B cell (primary cell): ENCODE results near the gene RAC2. TPM values are rescaled to one million over a fixed set of nuclear protein-coding genes. Genes with fewer than 3 reads are reported as not detected.

Experiments
- ATAC-seq: fragments of 200-7000 bp; cut with Tn5 transposase; one replicate; pipeline ENCODE4 v1.10.0; 2021; ENCODE audit warnings: low read depth, mild to moderate bottlenecking, moderate number of reproducible peaks, moderate library complexity
- CTCF ChIA-PET: fragments of 350-600 bp; sonication (Branson Sonifier 250); formaldehyde crosslinking; loops from one replicate; lab custom pipeline; 2021; ENCODE audit warnings: antibody characterized with exemption, inconsistent platforms; lab: Charles Lee
- POLR2A ChIA-PET: fragments of 350-600 bp; sonication (Branson Sonifier 250); formaldehyde crosslinking; loops from one replicate; lab custom pipeline; 2021; ENCODE audit warnings: antibody characterized with exemption; lab: Charles Lee
- DNase-seq: peaks from one replicate; pipeline ENCODE4 v3.0.0; 2013
- H2AFZ ChIP-seq: 2 replicates; pipeline ENCODE4 v1.6.1; 2012; ENCODE audit warnings: mild to moderate bottlenecking, low read depth, low read length; ENCODE audit not compliant: insufficient read depth, poor library complexity, severe bottlenecking
- H3K27ac ChIP-seq, 2 donors: 1 replicate in 1 of 2; 2 replicates in 1 of 2; pipeline ENCODE4 v1.5.1; 2012 to 2013; ENCODE audit warnings: low read length in 2 of 2, mild to moderate bottlenecking in 2 of 2, moderate library complexity in 1 of 2
- H3K27me3 ChIP-seq, 4 experiments: fragments of 200-600 bp in 1 of 4; sonication (generic) in 1 of 4; replicated peaks in 1 of 4; 1 replicate in 2 of 4; 2 replicates in 2 of 4; pipeline versions ENCODE4 v1.6.1 to v1.7.0; 2013 to 2016; ENCODE audit warnings: low read length in 3 of 4, mild to moderate bottlenecking in 2 of 4, mixed read lengths in 1 of 4, moderate library complexity in 1 of 4; ENCODE audit not compliant: insufficient read depth in 4 of 4, control insufficient read depth in 3 of 4; ENCODE audit errors: control extremely low read depth in 1 of 4
- H3K36me3 ChIP-seq, 2 experiments: replicated peaks in 1 of 2; 1 replicate in 1 of 2; 2 replicates in 1 of 2; pipeline versions ENCODE4 v1.6.1 to v1.7.1; 2013; ENCODE audit warnings: low read length in 1 of 2; ENCODE audit not compliant: insufficient read depth in 2 of 2, control insufficient read depth in 1 of 2; ENCODE audit errors: control extremely low read depth in 1 of 2, extremely low read depth in 1 of 2
- H3K4me1 ChIP-seq, 2 donors: fragments of 200-600 bp in 1 of 2; sonication (generic) in 1 of 2; 1 replicate in 1 of 2; 2 replicates in 1 of 2; pipeline versions ENCODE4 v1.5.1 to v1.6.1; 2013 to 2017; ENCODE audit warnings: low read length in 2 of 2; ENCODE audit not compliant: control insufficient read depth in 2 of 2, insufficient read depth in 2 of 2
- H3K4me2 ChIP-seq: replicated peaks from 2 replicates; pipeline ENCODE3; 2012; ENCODE audit warnings: mild to moderate bottlenecking, low read depth, low read length; ENCODE audit not compliant: poor library complexity, severe bottlenecking
- H3K4me3 ChIP-seq, 5 experiments: fragments of 200-600 bp in 1 of 5; sonication (generic) in 1 of 5; 1 replicate in 3 of 5; 2 replicates in 2 of 5; pipeline versions ENCODE4 v1.5.1 to v1.7.0; 2011 to 2016; ENCODE audit warnings: low read length in 4 of 5, mild to moderate bottlenecking in 4 of 5, low read depth in 2 of 5, control low read depth in 1 of 5, moderate library complexity in 1 of 5; ENCODE audit not compliant: insufficient read depth in 1 of 5; ENCODE audit errors: control extremely low read depth in 1 of 5, extremely low read depth in 1 of 5
- H3K79me2 ChIP-seq: fragments of 200-600 bp; sonication (generic); one replicate; pipeline ENCODE4 v1.6.0; 2016; ENCODE audit warnings: low read length; ENCODE audit not compliant: control insufficient read depth, insufficient read depth
- H3K9ac ChIP-seq: fragments of 200-600 bp; sonication (generic); 2 replicates; pipeline ENCODE4 v1.6.1; 2017; ENCODE audit warnings: mild to moderate bottlenecking, low read length, moderate library complexity
- H3K9me3 ChIP-seq, 3 donors: one replicate each; pipeline versions ENCODE4 v1.6.1 to v1.7.1; 2013; ENCODE audit warnings: low read length in 2 of 3; ENCODE audit not compliant: control insufficient read depth in 2 of 3, insufficient read depth in 1 of 3; ENCODE audit errors: control extremely low read depth in 1 of 3
- H4K20me1 ChIP-seq: 2 replicates; pipeline ENCODE4 v1.6.0; 2012; ENCODE audit warnings: mild to moderate bottlenecking, low read length; ENCODE audit not compliant: insufficient read depth, control insufficient read depth, poor library complexity, severe bottlenecking
- H3K27ac Mint-ChIP-seq: one replicate; pipeline ENCODE4 v1.8.0; 2021; ENCODE audit warnings: mixed read lengths
- H3K27me3 Mint-ChIP-seq: one replicate; pipeline ENCODE4 v1.8.0; 2021; ENCODE audit warnings: mixed read lengths
- H3K4me1 Mint-ChIP-seq: one replicate; pipeline ENCODE4 v1.8.0; 2021; ENCODE audit warnings: mixed read lengths
- H3K4me3 Mint-ChIP-seq: one replicate; pipeline ENCODE4 v1.8.0; 2021; ENCODE audit warnings: mixed read lengths
- H3K9me3 Mint-ChIP-seq: one replicate; pipeline ENCODE4 v1.8.0; 2022; ENCODE audit warnings: mixed read lengths; ENCODE audit not compliant: insufficient read depth
- EZH2 ChIP-seq: IDR thresholded peaks from 2 replicates; pipeline ENCODE4 v1.6.1; 2012; ENCODE audit warnings: borderline replicate concordance, low read depth, mild to moderate bottlenecking, moderate library complexity, low read length; ENCODE audit not compliant: insufficient read depth, poor library complexity, severe bottlenecking
- WGBS: methylation state at CpG from one replicate; pipeline ENCODE4 v1.1.5; 2013; ENCODE audit warnings: missing lambda C conversion rate; ENCODE audit not compliant: insufficient coverage; 5-methylcytosine and 5-hydroxymethylcytosine counted together
- intact Hi-C: fragments of 100-400 bp; cut with micrococcal nuclease; formaldehyde crosslinking; loops from one replicate; pipeline ENCODE4 v1.10.0; 2022
- polyA plus RNA-seq: library from polyadenylated mRNA; depleted of rRNA; stranded (reverse); fragments of >200 nt; gene quantifications from 2 replicates; pipeline ENCODE4 v1.2.3, GENCODE V29; 2012
- total RNA-seq, 2 donors: library from RNA; stranded (reverse); fragments of 120-200 nt in 1 of 2; gene quantifications; 1 replicate in 1 of 2; 2 replicates in 1 of 2; pipeline versions ENCODE4 v1.2.3 to v1.2.4, GENCODE V29; 2013 to 2022
- TF ChIP-seq, protein P1 (sequence below): fragments of 200-600 bp; IDR thresholded peaks from one replicate; pipeline ENCODE4 v1.8.0; 2022; ENCODE audit warnings: antibody characterized with exemption, mild to moderate bottlenecking

Gene RAC2
- total and polyA plus RNA-seq, 2 donors (not counting 1 experiment from before 2014, with no cell fraction given) = 273 to 776 TPM

DNA sequence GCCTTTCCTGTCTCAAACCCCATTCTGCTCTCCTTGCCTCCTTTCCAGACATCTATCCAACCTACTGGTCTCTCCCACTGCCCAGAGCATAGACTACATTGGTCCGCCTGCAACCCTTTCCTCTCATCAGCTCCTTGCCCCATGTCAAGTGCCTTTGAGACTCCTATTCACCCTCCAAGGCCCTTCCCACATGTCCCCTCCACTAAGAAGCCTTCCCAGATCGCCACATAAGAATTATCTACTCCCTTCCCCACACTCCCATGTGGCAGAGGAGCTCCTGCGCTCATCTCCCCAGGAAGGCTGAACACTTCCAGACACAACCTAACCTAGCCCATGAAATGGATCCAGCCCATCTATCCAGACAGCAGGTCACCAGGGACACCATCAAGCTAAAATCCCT lies 66.3 kb downstream of the RAC2 start:
- no peak overlapping the region for H3K27ac Mint-ChIP-seq
- POLR2A ChIA-PET = no interaction called here
- no peak overlapping the region for H3K4me2 ChIP-seq

DNA sequence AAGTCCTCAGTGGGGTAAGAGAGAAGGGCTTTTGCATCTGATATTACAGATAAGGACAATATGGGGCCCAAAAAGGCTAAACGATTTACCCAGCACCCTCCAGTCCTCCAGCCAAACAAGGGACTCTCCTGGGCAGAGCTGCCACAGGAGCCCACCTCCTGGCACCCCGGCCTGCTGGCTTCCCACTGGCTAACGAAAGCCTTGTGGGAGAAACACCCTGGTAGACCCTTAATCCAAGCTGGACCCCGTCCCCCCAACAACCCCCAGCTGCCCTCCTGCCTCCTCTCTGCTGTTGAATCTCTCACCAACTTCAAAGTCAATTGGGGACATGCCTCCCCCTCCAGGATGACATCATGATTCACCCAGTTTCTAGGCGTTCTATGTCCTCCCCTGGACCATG lies 66.8 kb downstream of the RAC2 start:
- DNase-seq (no peak), ATAC-seq (no peak)
- peaks cover 13% of the 10 kb centered on the region for H3K4me1 Mint-ChIP-seq
- Histone ChIP-seq H3K4me3 (no peak overlapping the region), H3K79me2 (no peaks in the 10 kb centered on the region), H3K27me3 (peaks cover 0 to 19% (median 0%) of the 10 kb centered on the region in 4 experiments), H3K27ac (no peak overlapping the region), H4K20me1 (no peaks in the 10 kb centered on the region), H3K9me3 (peaks cover 0 to 5% (median 0%) of the 10 kb centered on the region in 3 donors), H3K36me3 (no peaks in the 10 kb centered on the region), H3K4me1 (peaks cover 11 to 15% of the 10 kb centered on the region in 2 donors), H3K9ac (no peak overlapping the region), H2AFZ (no peak overlapping the region), H3K4me2 (peak overlapping the region; percentile 73)
- H3K27ac Mint-ChIP-seq = no peak overlapping the region
- WGBS = 84% methylated on average over 4 of the region's 5 CpGs
- POLR2A ChIA-PET = no interaction called here
- TF ChIP-seq, protein P1, sequence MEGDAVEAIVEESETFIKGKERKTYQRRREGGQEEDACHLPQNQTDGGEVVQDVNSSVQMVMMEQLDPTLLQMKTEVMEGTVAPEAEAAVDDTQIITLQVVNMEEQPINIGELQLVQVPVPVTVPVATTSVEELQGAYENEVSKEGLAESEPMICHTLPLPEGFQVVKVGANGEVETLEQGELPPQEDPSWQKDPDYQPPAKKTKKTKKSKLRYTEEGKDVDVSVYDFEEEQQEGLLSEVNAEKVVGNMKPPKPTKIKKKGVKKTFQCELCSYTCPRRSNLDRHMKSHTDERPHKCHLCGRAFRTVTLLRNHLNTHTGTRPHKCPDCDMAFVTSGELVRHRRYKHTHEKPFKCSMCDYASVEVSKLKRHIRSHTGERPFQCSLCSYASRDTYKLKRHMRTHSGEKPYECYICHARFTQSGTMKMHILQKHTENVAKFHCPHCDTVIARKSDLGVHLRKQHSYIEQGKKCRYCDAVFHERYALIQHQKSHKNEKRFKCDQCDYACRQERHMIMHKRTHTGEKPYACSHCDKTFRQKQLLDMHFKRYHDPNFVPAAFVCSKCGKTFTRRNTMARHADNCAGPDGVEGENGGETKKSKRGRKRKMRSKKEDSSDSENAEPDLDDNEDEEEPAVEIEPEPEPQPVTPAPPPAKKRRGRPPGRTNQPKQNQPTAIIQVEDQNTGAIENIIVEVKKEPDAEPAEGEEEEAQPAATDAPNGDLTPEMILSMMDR = no peak
- TF ChIP-seq EZH2 = no peak
- intact Hi-C loops = no loop called here
- peak overlapping the region; percentile 81 for H3K4me3 Mint-ChIP-seq
- no peaks in the 10 kb centered on the region for H3K9me3 Mint-ChIP-seq
- peaks cover 30% of the 10 kb centered on the region for H3K27me3 Mint-ChIP-seq
- CTCF ChIA-PET = no interaction called here

More for the DNA sequence above, 66.3 kb downstream of the RAC2 start:
- H3K27ac ChIP-seq = no peak overlapping the region
- no peak overlapping the region for H3K4me3 Mint-ChIP-seq
- H3K36me3 ChIP-seq = no peaks in the 10 kb centered on the region
- CTCF ChIA-PET = no interaction called here
- intact Hi-C loops = no loop called here
- TF ChIP-seq, protein P1 = no peak
- no peak for TF ChIP-seq EZH2
- H3K79me2 ChIP-seq = no peaks in the 10 kb centered on the region
- peaks cover 30% of the 10 kb centered on the region for H3K27me3 Mint-ChIP-seq
- H3K9ac ChIP-seq = no peak overlapping the region
- no peaks in the 10 kb centered on the region for H4K20me1 ChIP-seq
- peaks cover 0 to 5% (median 0%) of the 10 kb centered on the region in 3 donors for H3K9me3 ChIP-seq
- H3K4me1 ChIP-seq = peaks cover 11 to 15% of the 10 kb centered on the region in 2 donors
- 91% methylated on average over 3 of the region's 3 CpGs for WGBS
- no peaks in the 10 kb centered on the region for H3K9me3 Mint-ChIP-seq
- peaks cover 0 to 19% (median 0%) of the 10 kb centered on the region in 4 experiments for H3K27me3 ChIP-seq
- DNase-seq (no peak), ATAC-seq (no peak)
- peaks cover 13% of the 10 kb centered on the region for H3K4me1 Mint-ChIP-seq
- no peak overlapping the region for H2AFZ ChIP-seq
- H3K4me3 ChIP-seq = no peak overlapping the region
